HepG2 (cell line): ENCODE results near the gene MTA2. TPM values are rescaled to one million over a fixed set of nuclear protein-coding genes. Genes with fewer than 3 reads are reported as not detected.
A peak's percentile ranks its signal among the peaks of the same experiment; 100 is the strongest.

Experiments
- ATF1 ChIP-seq: IDR thresholded peaks from 2 replicates; pipeline ENCODE4 v1.6.1; 2016; ENCODE audit warnings: mild to moderate bottlenecking, control low read depth
- DZIP1 ChIP-seq: sonication (generic); formaldehyde crosslinking; IDR thresholded peaks from 2 replicates; pipeline ENCODE4 v1.5.0; 2020; ENCODE audit warnings: mild to moderate bottlenecking, missing genetic modification reagents
- HOXA9 ChIP-seq: sonication (generic); formaldehyde crosslinking; IDR thresholded peaks from 2 replicates; pipeline ENCODE4 v1.8.1; 2022; ENCODE audit warnings: missing genetic modification reagents, mild to moderate bottlenecking, moderate library complexity, borderline replicate concordance
- KLF6 ChIP-seq: IDR thresholded peaks from 2 replicates; pipeline ENCODE4 v1.8.0; 2016; ENCODE audit warnings: missing biosample characterization, missing genetic modification reagents
- PCBP2 ChIP-seq: fragments of 200-400 bp; formaldehyde crosslinking; optimal IDR thresholded peaks from 2 replicates; pipeline ENCODE3; 2018; ENCODE audit warnings: low read length, low read depth; ENCODE audit not compliant: poor library complexity, severe bottlenecking
- ZBTB34 ChIP-seq: sonication (generic); formaldehyde crosslinking; IDR thresholded peaks from 2 replicates; pipeline ENCODE4 v1.8.0; 2022; ENCODE audit warnings: mild to moderate bottlenecking, missing genetic modification reagents
- ZNF260 ChIP-seq: sonication (generic); formaldehyde crosslinking; IDR thresholded peaks from 2 replicates; pipeline ENCODE4 v1.4.0; 2020; ENCODE audit warnings: missing genetic modification reagents, low read depth, mild to moderate bottlenecking, borderline replicate concordance
- ZNF510 ChIP-seq: sonication (generic); formaldehyde crosslinking; IDR thresholded peaks from 2 replicates; pipeline ENCODE4 v1.4.0; 2020; ENCODE audit warnings: low read depth, mild to moderate bottlenecking, missing genetic modification reagents
- ZNF576 ChIP-seq: sonication (generic); formaldehyde crosslinking; IDR thresholded peaks from 2 replicates; pipeline ENCODE4 v1.4.0; 2020; ENCODE audit warnings: mild to moderate bottlenecking, missing genetic modification reagents
- polyA plus RNA-seq, 8 experiments: library from polyadenylated mRNA; depleted of rRNA in 3 of 8; stranded (reverse) in 7 of 8; unstranded in 1 of 8; fragments of >200 nt; fragmentation: Illumina TruSeq in 4 of 8; extraction: Trizol in 4 of 8; gene quantifications; 2 replicates each; pipeline versions ENCODE4 v1.2.1 to v1.2.3, GENCODE V29; 2011 to 2016; ENCODE audit warnings: low read depth in 4 of 8, missing spikeins in 1 of 8, mixed read lengths in 1 of 8; ENCODE audit not compliant: insufficient read depth in 1 of 8
- total RNA-seq, 5 experiments: library from RNA; depleted of rRNA; stranded (reverse); fragments of >200 nt; fragmentation: Illumina TruSeq; extraction: Trizol; gene quantifications; 2 replicates each; pipeline ENCODE4 v1.2.3, GENCODE V29; 2016; ENCODE audit warnings: low read depth in 1 of 5
- TF ChIP-seq, protein P1 (sequence below): sonication (generic); formaldehyde crosslinking; IDR thresholded peaks from 2 replicates; pipeline ENCODE4; 2020; ENCODE audit warnings: missing genetic modification reagents, mild to moderate bottlenecking, borderline replicate concordance
- TF ChIP-seq, protein P2 (sequence below): fragments of 450-650 bp; IDR thresholded peaks from 2 replicates; pipeline ENCODE4 v1.6.1; 2017; ENCODE audit warnings: mild to moderate bottlenecking
- TF ChIP-seq, protein P3 (sequence below): sonication (generic); formaldehyde crosslinking; IDR thresholded peaks from 2 replicates; pipeline ENCODE4 v1.8.1; 2023; ENCODE audit warnings: missing genetic modification reagents, mild to moderate bottlenecking, borderline replicate concordance
- TF ChIP-seq, protein P4 (sequence below): sonication (generic); formaldehyde crosslinking; IDR thresholded peaks from 2 replicates; pipeline ENCODE4 v1.4.0; 2020; ENCODE audit warnings: missing genetic modification reagents, borderline replicate concordance

The MTA2 gene
- total and polyA plus RNA-seq, 2 of the 13 experiments (the other 11 are each of a cell fraction or from before 2014, with no cell fraction given), result 14.0 to 70.0 TPM

GRCh38 chr11:62573592-62574362, 27.9 kb downstream of the MTA2 start, which contains the start of gene EEF1G (continued):
- TF ChIP-seq, protein P1, sequence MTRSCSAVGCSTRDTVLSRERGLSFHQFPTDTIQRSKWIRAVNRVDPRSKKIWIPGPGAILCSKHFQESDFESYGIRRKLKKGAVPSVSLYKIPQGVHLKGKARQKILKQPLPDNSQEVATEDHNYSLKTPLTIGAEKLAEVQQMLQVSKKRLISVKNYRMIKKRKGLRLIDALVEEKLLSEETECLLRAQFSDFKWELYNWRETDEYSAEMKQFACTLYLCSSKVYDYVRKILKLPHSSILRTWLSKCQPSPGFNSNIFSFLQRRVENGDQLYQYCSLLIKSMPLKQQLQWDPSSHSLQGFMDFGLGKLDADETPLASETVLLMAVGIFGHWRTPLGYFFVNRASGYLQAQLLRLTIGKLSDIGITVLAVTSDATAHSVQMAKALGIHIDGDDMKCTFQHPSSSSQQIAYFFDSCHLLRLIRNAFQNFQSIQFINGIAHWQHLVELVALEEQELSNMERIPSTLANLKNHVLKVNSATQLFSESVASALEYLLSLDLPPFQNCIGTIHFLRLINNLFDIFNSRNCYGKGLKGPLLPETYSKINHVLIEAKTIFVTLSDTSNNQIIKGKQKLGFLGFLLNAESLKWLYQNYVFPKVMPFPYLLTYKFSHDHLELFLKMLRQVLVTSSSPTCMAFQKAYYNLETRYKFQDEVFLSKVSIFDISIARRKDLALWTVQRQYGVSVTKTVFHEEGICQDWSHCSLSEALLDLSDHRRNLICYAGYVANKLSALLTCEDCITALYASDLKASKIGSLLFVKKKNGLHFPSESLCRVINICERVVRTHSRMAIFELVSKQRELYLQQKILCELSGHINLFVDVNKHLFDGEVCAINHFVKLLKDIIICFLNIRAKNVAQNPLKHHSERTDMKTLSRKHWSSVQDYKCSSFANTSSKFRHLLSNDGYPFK (CRISPR knock-in tag), result peak; percentile 82
- 0 out of 2 replicates have a peak, but pooled peaks have one; percentile 49 for TF ChIP-seq ATF1
- TF ChIP-seq ZBTB34 (CRISPR knock-in tag), result no peak
- peak; percentile 84; the same call in 1 of the 2 replicates for TF ChIP-seq KLF6 (CRISPR knock-in tag)
- TF ChIP-seq, protein P2, sequence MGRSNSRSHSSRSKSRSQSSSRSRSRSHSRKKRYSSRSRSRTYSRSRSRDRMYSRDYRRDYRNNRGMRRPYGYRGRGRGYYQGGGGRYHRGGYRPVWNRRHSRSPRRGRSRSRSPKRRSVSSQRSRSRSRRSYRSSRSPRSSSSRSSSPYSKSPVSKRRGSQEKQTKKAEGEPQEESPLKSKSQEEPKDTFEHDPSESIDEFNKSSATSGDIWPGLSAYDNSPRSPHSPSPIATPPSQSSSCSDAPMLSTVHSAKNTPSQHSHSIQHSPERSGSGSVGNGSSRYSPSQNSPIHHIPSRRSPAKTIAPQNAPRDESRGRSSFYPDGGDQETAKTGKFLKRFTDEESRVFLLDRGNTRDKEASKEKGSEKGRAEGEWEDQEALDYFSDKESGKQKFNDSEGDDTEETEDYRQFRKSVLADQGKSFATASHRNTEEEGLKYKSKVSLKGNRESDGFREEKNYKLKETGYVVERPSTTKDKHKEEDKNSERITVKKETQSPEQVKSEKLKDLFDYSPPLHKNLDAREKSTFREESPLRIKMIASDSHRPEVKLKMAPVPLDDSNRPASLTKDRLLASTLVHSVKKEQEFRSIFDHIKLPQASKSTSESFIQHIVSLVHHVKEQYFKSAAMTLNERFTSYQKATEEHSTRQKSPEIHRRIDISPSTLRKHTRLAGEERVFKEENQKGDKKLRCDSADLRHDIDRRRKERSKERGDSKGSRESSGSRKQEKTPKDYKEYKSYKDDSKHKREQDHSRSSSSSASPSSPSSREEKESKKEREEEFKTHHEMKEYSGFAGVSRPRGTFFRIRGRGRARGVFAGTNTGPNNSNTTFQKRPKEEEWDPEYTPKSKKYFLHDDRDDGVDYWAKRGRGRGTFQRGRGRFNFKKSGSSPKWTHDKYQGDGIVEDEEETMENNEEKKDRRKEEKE, result no peak
- TF ChIP-seq, protein P3, sequence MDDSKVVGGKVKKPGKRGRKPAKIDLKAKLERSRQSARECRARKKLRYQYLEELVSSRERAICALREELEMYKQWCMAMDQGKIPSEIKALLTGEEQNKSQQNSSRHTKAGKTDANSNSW (CRISPR knock-in tag), result no peak
- peak; percentile 72; the same call in 1 of the 2 replicates for TF ChIP-seq DZIP1 (CRISPR knock-in tag)
- no peak for TF ChIP-seq HOXA9 (CRISPR knock-in tag)
- no peak for TF ChIP-seq PCBP2
- TF ChIP-seq, protein P4, sequence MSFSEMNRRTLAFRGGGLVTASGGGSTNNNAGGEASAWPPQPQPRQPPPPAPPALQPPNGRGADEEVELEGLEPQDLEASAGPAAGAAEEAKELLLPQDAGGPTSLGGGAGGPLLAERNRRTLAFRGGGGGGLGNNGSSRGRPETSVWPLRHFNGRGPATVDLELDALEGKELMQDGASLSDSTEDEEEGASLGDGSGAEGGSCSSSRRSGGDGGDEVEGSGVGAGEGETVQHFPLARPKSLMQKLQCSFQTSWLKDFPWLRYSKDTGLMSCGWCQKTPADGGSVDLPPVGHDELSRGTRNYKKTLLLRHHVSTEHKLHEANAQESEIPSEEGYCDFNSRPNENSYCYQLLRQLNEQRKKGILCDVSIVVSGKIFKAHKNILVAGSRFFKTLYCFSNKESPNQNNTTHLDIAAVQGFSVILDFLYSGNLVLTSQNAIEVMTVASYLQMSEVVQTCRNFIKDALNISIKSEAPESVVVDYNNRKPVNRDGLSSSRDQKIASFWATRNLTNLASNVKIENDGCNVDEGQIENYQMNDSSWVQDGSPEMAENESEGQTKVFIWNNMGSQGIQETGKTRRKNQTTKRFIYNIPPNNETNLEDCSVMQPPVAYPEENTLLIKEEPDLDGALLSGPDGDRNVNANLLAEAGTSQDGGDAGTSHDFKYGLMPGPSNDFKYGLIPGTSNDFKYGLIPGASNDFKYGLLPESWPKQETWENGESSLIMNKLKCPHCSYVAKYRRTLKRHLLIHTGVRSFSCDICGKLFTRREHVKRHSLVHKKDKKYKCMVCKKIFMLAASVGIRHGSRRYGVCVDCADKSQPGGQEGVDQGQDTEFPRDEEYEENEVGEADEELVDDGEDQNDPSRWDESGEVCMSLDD (CRISPR knock-in tag), result no peak
- no peak for TF ChIP-seq ZNF510
- no peak for TF ChIP-seq ZNF260 (CRISPR knock-in tag)
- TF ChIP-seq ZNF576, result no peak
